Activated naive CD8-positive, alpha-beta T cell treated with anti-CD3 and anti-CD28 coated beads, Interleukin-2, amount 50 U/mL, for 16 hours (primary cell): ENCODE measurements around the gene ANG.

Source experiments
- DNase-seq: peaks from one replicate; pipeline ENCODE4 v3.0.0-alpha.2; 2020; ENCODE audit warnings: low read depth, low spot score

Gene ANG

GRCh38 chr14:20742132-20742531, 53.6 kb downstream of the ANG start:
- no peak for DNase-seq

- no peak for DNase-seq
Observed at GRCh38 chr14:20743556-20743955, 55.0 kb downstream of the ANG start.
